GM10248 (cell line): ENCODE data around the gene GRK3.
"Not testable (repeated sequence)": the region's sequence is repeated elsewhere in the genome, so short reads cannot be mapped to it uniquely, and the experiment has no call there.

Experiments
- CTCF ChIA-PET: fragments of 300-600 bp; sonication (Branson Sonifier 250); formaldehyde crosslinking; extraction: SDS; loops from one replicate; lab custom pipeline; 2021; ENCODE audit warnings: antibody characterized with exemption; lab: Yijun Ruan, JAX
- POLR2A ChIA-PET: fragments of 350-650 bp; sonication (Branson Sonifier 250); formaldehyde crosslinking; extraction: SDS; loops from one replicate; lab custom pipeline; 2020; ENCODE audit warnings: antibody characterized with exemption; lab: Yijun Ruan, JAX
- DNase-seq: peaks from one replicate; pipeline ENCODE4 v3.0.0; 2012; ENCODE audit errors: extremely low spot score
- CTCF ChIP-seq: IDR thresholded peaks from 2 replicates; pipeline ENCODE4 v1.5.1; 2012; ENCODE audit warnings: mild to moderate bottlenecking, low read depth; ENCODE audit errors: extremely low read depth, missing control alignments, control extremely low read depth

The GRK3 gene

GRCh38 chr22:25564320-25564978 is at the start of gene GRK3:
GRK3 (plus strand) TSS chr22:25564675; CDS start chr22:25565041, 366 bp downstream.
- CTCF ChIA-PET, result interaction anchor here (1.4 to 1.8 kb wide), 2 partner anchors 9 to 138 kb away, joined by 4 to 5 read pairs; no protein-coding TSS in a partner anchor

DNA sequence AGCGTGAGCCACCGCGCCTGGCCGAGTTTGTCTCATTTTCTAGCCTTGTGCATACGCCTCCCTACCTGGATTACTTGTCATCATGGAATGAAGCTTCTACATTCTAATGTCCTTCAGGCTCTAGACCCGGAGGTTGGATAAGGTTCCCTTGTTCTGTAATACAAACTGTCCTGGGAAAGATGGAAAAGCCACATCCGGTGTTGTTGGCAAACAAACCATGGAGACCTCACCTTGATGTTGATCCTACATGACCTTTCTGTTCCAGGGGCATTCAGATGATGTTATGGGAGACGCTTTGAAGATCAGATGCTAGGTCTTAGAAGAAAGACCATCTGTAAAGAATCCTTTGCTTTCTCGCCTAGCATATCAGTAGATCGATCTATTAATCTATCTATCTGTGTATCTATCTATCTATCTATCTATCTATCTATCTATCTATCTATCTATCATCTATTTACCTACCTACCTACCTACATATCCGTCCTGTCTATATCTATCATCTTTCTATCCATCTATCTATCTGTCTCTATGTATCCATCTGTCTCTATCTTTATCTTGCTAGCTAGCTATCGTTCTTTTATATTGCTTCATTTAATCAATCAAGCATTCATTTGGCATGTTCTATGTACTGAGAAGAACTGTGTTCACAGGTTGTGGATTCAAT is 46.3 kb upstream of the GRK3 start:
- TF ChIP-seq CTCF, result no peak
- ChIA-PET POLR2A (no interaction called here), CTCF (no interaction called here)
- no peak for DNase-seq

More at GRCh38 chr22:25564320-25564978, at the start of gene GRK3:
- no peak for TF ChIP-seq CTCF
- POLR2A ChIA-PET, result no interaction called here
- DNase-seq, result peak; percentile 75

GRCh38 chr22:25525376-25525775 is 39.1 kb upstream of the GRK3 start:
- TF ChIP-seq CTCF, result no peak
- no peak for DNase-seq
- POLR2A ChIA-PET, result no interaction called here
- CTCF ChIA-PET, result interaction anchor here (0.9 to 1.0 kb wide), 2 partner anchors 11 to 16 kb away, joined by 3 to 5 read pairs; no protein-coding TSS in a partner anchor

GRCh38 chr22:25525804-25526584 is 38.5 kb upstream of the GRK3 start:
- CTCF ChIA-PET, result interaction anchor here (1.0 kb wide), 1 partner anchor 15 kb away, joined by 3 read pairs; no protein-coding TSS in a partner anchor
- DNase-seq, POLR2A ChIA-PET: not testable (repeated sequence)

GRCh38 chr22:25527016-25527415 is 37.5 kb upstream of the GRK3 start:
- DNase-seq, POLR2A ChIA-PET, CTCF ChIA-PET: not testable (repeated sequence)

- DNase-seq, POLR2A ChIA-PET: not testable (repeated sequence)
- CTCF ChIA-PET, result interaction anchor here (0.9 to 1.2 kb wide), 2 partner anchors 13 to 14 kb away, joined by 3 to 5 read pairs; no protein-coding TSS in a partner anchor
These were observed 36.4 kb upstream of the GRK3 start for GRCh38 chr22:25528068-25528467.

- POLR2A ChIA-PET, CTCF ChIA-PET, DNase-seq: not testable (repeated sequence)
These were observed 35.4 kb upstream of the GRK3 start for GRCh38 chr22:25529059-25529458.

DNA sequence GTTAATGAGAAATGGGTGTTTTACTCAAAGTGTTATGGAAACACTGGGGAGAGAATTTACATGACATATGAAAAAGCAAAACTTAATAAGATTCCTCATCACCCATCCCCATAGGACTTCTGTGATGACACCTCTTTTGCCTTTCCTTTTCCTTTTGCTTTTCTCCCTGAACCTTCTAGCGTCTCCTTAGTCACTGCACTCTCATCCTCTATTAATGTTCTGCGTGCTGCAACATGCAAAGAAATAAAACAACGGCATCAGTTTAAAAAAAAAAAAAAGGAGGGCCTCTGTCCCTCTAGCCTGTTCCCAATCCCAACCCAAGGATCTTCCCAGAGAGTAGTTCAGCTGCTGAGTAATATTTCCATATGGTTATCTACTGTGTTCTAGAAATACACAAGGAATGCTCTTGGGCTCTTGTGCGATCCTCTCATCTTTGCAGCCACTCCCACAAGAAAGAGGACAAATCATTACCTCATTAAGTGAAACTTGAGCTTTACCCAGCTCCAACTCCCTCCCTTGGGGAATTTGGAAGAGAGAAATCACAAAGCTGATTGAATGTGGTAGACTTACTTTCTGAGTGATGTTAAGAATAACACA is 34.8 kb upstream of the GRK3 start:
- CTCF ChIA-PET, POLR2A ChIA-PET, DNase-seq: not testable (repeated sequence)

GRCh38 chr22:25531677-25532076 is 32.8 kb upstream of the GRK3 start:
- DNase-seq, POLR2A ChIA-PET: not testable (repeated sequence)
- CTCF ChIA-PET, result interaction anchor here (1.3 kb wide), 1 partner anchor 12 kb away, joined by 4 read pairs; no protein-coding TSS in a partner anchor
